Stimulated activated CD8-positive, alpha-beta memory T cell treated with anti-CD3 and anti-CD28 coated beads, Interleukin-4, amount 100 ng/mL, for 24 hours (primary cell): ENCODE results near the gene TMEM200B.
"Not testable (repeated sequence)": the region's sequence is repeated elsewhere in the genome, so short reads cannot be mapped to it uniquely, and the experiment has no call there.

ENCODE experiments used
- DNase-seq: peaks from one replicate; pipeline ENCODE4 v3.0.0-alpha.2; 2020; ENCODE audit warnings: low read depth

Gene TMEM200B

DNA sequence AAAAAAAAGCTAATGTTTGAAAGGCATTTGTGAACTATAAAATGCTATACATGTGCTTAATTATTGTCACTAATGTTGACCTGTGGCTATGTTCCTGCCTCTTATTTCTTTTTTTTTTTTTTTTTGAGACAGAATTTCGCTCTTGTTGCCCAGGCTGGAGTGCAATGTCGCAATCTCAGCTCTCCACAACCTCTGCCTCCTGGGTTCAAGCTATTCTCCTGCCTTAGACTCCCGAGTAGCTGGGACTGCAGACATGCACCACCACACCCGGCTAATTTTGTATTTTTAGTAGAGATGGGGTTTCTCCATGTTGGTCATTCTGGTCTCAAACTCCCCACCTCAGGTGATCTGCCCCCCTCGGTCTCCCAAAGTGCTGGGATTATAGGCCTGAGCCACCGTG is 15.7 kb downstream of the TMEM200B start:
- not testable (repeated sequence) for DNase-seq

DNA sequence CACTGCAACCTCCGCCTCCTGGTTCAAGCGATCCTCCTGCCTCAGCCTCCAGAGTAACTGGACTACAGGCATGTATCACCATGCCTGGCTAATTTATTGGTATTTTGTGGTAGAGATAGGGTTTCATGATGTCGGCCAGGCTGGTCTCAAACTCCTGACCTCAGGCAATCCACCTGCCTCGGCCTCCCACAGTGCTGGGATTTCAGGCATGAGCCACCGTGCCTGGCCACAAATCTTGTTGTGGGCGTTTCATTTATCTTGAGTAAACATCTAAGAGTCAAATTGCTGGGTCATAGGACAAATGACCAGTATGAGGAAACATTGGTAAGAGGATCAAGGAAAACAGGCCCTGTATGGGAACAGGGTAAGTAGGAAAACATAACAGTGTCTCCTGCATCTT is 17.9 kb downstream of the TMEM200B start:
- DNase-seq, result no peak

DNA sequence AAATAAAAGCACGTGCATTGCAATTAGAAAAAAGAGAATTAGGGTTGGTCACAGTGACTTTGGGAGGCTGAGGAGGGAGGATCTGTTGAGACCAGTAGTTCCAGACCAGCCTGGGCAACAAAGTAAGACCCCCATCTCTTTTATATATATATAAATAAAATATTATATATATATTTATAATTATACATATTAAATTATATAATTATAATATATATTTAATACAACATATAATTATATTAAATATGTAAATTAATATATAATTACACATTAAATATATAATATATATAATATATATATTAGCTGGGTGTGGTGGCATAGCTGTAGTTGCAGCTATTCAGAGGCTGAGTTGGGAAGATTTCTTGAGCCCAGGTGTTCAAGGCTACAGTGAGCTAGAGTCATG is 23.2 kb downstream of the TMEM200B start:
- DNase-seq, result no peak

- DNase-seq, result no peak
Observed at GRCh38 chr1:29099286-29099685, 24.4 kb downstream of the TMEM200B start.

- no peak for DNase-seq
Observed at GRCh38 chr1:29096231-29096886, 27.3 kb downstream of the TMEM200B start.

GRCh38 chr1:29094954-29095353 is 28.7 kb downstream of the TMEM200B start:
- no peak for DNase-seq

DNA sequence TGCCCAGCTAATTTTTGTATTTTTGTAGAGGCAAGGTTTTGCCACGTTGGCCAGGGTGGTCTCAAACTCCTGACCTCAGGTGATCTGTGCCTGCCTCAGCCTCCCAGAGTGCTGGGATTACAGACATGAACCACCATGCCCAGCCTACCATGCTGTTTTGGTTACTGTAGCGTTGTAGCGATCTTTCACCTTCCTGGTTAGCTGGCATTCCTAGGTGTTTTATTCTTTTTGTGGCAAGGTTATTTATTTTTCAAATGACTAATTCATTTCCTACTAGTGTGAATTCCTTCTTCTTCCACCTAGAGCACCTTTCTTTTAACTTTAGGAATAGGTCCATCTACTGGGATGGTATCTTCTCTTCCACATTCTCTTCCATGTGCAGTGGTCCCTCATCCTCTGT is 29.3 kb downstream of the TMEM200B start:
- no peak for DNase-seq

DNA sequence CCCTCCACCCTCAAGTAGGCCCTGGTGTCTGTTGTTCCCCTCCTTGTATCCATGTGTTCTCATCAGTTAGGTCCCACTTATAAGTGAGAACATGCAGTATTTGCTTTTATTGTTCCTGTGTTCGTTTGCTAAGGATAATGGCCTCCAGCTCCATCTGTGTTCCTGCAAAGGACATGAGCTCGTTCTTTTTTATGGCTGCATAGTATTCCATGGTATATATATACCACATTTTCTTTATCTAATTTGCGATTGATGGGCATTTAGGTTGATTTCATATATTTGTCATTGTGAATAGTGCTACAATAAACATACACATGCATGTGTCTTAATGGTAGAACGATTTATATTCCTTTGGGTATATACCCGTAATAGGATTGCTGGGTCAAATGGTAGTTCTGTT is 31.0 kb downstream of the TMEM200B start:
- DNase-seq, result not testable (repeated sequence)

- DNase-seq, result no peak
Observed at GRCh38 chr1:29090937-29091618, 32.6 kb downstream of the TMEM200B start.

- no peak for DNase-seq
Observed at GRCh38 chr1:29084196-29084521, 39.5 kb downstream of the TMEM200B start.

DNA sequence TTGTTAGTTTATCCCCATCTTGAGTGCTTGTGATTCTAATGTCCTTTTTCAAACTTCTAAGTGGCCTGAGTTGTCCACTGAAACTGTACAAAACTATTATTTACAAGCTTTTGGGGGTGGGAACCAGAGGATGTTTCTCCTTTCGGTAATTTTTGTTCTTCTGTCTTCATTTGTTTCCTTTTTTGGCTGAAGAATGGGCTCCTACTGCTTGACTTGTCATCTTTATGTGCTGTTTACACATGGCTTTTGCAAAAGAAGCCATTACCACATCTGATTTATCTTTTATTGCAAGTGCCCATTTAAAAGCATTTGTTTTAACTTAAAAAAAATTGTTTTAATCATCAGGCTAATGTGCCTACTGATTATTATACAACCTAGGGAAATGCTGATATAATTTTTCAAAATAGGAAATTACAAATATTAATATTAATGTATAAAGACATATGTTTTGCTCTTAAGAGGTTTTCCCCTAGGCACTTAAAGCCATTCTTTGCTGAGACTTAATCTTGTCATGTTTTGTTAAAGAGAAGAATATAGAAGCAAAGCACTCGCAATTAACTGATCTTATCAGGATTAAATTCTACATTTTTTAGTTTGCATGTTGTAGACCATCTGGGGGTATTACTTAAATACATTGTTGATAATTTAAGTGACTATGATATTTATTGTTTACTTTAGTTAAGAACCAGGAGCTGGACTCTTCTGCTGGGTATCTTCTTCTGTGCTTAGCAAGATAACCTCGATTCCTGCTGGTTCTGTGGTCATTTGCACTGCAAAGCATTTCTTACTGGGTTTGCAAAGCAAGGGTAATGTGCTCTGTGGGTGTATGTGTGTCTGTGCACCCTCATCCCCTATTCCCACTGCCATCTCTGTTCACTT is 40.1 kb downstream of the TMEM200B start:
- DNase-seq, result no peak

- no peak for DNase-seq
Observed at GRCh38 chr1:29082519-29082918, 41.2 kb downstream of the TMEM200B start.

DNA sequence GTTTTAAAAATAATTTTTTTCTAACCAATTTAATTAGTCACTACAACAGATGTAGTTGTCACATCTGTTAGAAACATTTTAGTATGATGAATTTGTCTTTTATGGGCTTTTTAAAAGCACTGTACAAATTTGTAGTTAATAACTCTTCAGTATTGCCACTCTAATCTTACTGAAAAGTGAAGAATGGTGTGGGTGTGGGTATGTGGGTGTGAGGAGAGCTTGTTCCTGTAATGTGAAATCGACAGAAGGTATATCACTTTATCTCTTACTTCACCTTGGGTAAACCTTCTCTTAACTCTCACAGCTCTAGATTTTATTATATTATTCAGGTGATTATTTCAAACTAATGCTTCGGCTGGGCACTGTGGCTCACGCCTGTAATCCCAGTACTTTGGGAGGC is 42.5 kb downstream of the TMEM200B start:
- DNase-seq, result no peak

- DNase-seq, result not testable (repeated sequence)
Observed at GRCh38 chr1:29079916-29080629, 43.6 kb downstream of the TMEM200B start.

DNA sequence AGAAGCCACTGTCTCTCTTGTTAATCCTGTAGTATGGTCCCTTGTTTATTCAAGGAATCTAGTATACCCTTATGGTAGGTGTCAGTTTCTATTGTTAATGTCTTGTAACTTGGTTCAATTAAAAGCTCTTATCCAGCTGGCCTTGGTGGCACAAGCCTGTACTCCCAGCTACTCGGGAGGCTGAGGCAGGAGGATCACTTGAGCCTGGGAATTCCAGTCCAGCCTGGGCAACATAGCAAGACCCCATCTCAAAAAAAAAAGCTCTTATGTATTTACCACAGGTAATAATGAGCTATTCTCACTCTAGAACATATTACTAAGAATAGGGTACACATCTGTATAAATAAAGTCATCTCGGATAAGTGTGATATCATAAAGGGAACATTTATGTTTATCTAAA is 46.5 kb downstream of the TMEM200B start:
- no peak for DNase-seq
